Measurements from ENCODE around the gene UROS.

UROS gene

DNA sequence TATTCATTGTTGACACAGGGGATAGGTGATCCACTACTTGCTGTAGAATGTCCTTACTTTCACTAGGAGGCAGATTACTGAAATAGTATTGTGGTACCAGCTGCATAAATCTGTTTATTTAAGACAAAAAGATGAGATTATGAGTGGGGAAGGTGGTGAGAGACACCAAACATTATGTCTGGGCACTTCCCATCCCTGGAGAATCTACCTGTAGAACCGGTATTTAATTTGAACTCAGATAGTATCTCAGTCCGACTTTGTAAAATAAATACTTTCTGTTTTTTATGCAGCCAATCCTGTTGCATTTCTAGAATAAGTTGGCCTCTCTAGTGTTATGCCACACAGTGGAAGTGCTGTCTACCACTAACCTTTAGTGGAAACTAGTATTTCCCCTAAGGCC lies 13.7 kb upstream of the UROS start:
- no peak for DNase-seq (ENCODE audit: low read depth)

DNA sequence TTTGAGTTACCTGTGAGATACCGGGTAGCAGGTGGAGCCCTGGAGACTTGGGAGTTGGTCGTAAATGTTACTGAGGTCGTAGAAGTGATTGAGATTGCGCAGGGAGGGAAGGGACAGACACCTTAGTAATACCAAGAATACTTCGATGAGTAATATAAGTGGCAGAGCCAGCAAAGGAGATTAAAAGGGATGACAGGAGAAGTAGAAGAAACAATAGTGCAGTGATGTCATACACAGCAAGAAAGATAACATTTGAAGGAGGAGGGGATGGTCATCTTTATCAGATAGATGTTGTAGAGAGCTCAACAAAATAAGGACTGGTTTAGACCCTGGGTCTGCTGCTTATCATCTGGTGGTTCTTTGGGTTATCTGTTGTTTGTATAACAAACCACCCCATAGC lies 5.3 kb upstream of the UROS start:
- no peak for DNase-seq (ENCODE audit: low read depth)

DNA sequence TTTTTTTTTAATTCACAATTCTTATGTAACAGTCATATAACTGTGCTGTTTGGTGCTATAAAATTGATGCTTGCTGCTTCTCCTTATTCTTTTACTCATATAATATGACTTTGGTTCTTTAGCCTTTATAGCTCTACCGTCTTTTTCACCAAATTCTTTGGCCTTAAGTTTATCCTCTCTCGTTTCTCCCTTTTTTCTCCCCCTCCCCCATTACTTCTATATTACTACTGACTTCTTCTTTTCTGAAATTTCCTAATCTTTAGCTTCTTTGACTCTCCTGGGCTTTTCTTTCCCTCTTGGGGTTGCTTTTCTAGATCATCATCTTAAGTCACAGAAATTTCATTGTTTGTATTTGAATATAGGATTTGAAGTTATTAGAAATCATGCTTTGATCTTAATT lies 4.1 kb upstream of the UROS start:
- no peak for DNase-seq (ENCODE audit: low read depth)

DNA sequence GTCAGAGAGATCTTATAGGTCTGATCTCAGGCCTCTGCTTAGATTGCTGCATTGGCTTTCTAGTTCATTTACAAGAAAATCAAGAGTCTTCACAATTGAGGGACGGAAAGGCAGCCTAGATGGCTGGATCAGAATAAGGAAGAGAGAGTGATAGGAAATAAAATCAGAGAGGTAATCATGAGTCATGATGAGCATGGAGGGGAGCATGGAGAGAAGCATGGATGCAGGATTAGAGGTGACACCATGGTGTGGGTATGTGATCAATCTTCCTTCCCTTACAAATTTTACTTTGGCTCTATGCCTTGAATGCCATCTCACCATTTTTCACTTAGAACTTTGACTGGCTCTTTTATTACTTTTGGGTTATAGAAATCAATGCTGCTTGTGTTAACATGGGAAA lies 1.7 kb upstream of the UROS start:
- DNase-seq (ENCODE audit: low read depth), result no peak

DNA sequence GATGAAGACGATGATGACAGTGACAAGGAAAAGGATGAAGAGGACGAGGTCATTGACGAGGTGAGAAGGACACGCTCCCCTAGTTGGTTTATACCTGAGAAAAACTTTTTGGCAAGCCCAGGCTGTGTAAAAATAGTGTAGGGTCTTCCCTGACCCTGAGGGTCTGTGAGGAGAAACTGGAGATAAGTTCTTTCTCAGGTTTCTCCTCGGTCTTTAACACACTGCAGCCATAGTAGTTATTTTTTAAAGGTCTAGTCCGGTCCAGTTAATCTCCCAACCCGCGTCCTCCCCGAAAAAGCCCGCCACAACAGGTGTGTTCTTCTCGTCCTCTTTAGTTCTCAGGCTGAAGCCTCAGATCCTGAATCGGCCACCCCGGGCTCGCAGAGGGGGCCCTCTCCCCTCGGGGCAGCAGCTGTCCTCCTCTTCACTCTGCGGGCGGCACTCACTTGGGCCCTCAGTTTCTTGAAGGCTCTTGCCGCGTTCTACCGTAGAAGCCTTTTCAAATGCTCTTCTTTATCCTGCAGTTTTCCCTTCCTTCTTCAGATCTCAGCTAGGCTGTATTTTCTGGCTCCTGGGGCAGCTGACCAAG lies 699 bp upstream of the UROS start:
- DNase-seq (ENCODE audit: low read depth), result no peak

DNA sequence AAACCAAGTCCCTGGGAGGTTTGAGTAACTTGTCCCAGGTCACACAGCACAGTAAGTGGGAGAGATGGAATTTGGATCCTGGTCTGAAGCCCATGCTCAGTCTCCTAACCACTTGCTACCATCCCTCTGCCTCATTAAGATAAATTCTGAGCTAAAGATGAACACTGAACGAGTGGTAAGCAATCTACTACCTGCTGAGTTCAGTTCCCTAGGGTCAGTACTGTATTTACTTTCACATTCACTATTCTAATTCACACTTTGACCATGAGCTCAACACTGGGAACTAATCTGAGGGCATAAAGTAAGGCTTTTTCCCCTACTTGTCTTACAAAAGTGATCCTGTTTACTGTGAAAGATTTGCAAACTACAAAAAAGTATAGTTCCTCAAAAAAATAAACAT lies 2.4 kb downstream of the UROS start:
- no peak for DNase-seq (ENCODE audit: low read depth)

DNA sequence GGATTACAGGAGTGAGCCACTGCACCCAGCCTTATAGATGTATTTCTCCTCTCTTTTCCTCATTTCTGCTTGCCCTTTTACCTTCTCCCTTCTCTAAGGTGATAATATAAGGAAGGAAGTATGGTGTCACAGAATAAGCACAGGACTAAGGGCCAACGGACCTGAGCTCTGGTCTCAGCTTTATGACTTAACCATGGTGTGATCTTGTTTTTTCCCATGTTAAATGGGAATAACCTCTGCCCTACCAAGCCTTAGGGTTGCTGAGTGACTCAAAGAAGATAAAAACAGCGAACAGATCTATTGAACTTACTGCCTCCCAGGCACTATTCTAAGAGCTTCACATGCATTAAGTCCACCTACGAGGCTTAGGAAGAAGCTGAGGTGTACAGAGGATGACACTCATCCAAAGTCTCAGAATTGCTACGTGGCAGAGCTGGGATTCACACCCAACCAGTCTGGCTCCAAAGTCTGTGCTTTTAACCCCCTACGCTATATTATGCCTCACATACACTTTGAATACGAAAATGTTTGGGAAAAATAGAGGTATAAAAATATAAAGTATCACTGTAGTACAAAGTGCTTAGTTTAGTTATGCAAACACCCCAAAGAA lies 5.6 kb downstream of the UROS start:
- no peak for DNase-seq (ENCODE audit: low read depth)

DNA sequence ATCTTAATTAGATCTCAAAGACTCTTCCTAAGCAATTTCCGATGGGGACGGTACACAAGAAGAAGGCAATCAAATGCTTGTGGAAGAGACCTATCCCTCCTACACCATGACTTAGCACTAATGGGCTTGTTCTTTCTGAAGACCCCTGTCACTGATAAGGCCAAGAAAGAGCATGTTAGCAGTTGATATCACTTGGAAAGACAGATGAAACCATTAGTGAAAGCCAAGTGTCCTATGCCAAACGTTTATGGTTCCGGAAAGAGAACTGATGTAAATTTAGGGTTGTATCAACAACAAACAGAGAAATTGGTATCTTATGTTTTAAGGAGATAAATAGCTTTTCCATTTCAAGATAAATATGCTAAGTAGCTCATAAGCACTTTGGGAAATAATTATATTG lies 6.5 kb downstream of the UROS start:
- DNase-seq (ENCODE audit: low read depth), result no peak

DNA sequence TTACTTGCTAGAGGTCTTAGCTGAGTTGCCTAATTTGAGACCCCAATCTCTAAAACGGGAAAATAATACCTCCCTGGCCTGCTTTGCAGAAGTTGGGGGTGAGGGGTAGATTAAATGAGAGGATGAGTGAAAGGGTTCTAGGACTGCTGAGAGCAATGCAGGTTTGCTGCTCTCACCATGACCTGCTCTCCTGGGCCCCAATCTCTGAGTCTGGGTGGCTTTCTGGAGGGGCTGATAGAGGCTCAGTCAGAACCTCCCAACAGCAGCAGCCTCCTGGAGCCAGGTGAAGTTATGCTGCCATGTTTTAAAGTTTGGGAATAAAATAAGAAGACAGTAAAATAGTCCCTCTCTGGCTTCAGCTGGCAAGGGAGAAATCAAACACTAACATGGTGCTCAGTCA lies 7.3 kb downstream of the UROS start:
- no peak for DNase-seq (ENCODE audit: low read depth)

DNA sequence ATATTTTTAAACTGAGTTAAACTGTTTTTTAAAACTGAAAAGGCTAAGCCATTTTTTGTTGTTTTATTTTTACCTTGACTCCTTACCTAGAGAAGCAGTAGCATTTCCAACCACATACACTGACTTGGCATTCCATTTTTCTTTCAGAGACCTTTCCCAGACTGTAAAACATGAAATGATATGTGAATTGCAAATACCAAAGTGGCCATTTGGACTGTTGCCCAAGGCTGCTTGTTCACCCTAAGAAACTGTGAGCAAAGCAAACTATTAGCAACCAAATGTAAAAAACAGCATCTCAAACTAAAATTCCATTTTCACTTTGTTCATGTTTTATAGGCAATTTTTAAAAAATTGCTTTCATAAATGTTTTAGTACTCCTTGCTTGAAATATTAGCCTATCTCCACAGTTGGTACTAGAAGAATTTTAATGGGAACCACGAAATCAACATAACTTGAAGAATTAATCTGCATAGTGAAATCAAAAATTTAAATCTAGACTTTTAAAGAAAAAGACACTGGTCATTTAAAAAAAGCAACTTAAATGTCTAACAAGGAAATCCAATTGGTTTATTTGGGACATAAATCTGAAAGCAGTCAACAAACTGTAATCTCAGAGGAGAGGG lies 10.8 kb downstream of the UROS start:
- peak; percentile 51 for DNase-seq (ENCODE audit: low read depth)

DNA sequence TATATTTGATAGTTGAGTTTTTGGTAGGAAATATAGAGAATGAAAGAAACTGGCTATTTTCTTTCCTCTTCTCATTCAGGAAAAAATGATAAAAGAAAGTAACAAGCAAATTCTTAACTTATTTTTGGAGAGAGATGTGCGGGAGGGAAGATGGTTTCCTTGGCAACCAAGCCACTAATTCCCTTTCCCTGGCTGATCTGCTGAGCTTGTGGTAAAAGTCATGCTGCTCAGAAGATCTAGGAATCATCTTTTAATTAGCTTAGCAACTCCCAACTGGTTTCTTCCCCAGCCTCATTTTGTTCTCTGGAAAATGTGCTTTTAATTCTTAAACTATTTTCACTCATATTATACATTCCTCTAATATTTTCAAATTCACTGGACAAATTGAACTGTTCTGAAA lies 11.8 kb downstream of the UROS start:
- DNase-seq (ENCODE audit: low read depth), result peak; percentile 16

DNA sequence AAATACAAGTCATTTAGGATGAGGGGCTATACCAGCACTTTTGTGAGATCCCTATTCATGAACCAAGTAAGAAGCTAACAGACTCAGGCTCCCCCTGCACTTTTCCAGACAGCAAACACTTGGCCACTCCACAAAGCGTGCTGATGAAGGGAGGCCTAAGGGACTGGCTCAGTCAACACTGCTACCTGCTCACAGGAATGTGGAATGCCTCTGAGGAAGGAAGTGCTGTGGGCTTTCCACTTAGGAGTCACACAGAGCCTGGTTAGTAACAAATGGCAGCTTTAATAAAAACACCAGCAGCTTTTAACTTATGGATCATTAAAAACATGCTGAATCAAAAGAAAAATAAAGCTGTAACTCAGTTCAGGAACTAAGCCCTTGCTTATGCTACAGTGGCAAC lies 15.0 kb downstream of the UROS start:
- DNase-seq (ENCODE audit: low read depth), result no peak

DNA sequence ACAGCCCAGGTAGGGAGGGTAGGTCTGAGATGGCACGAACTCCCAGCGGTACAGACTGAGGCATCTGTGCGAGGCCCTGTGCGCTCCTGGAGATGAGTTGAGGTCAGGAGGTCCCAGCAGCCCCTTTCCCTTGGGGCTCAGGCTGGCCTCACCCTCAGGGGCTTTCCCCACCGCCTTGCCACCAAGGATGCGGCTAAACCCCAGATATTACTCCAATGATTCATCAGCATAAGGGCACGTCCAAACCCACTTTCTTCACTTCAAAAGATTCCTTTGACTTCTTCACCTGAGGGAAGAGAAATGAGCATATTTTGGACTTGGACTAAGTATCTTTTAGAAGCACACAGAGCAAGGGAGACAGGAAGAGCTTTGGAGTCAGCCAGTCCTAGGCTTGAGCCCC lies 20.3 kb downstream of the UROS start:
- no peak for DNase-seq (ENCODE audit: low read depth)

DNA sequence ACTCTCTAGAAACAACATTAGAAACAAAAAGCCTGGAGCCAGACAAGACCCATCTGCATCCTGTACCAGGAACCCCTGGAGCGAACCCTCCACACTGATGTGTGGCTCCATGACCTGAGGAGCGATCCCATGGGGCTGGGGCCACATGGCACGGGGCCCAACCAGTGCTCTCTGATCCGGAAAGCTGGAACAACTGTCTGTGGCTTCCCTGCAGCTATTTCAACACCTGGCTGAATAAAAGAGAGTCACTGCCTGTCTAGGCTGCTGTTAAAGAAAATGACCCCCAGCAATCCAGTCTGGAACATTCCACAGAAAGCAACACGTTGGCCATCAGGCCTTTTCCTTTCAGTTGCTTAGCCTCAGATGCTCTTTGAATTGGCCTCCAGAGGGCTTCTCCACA lies 20.9 kb downstream of the UROS start:
- DNase-seq (ENCODE audit: low read depth), result no peak

DNA sequence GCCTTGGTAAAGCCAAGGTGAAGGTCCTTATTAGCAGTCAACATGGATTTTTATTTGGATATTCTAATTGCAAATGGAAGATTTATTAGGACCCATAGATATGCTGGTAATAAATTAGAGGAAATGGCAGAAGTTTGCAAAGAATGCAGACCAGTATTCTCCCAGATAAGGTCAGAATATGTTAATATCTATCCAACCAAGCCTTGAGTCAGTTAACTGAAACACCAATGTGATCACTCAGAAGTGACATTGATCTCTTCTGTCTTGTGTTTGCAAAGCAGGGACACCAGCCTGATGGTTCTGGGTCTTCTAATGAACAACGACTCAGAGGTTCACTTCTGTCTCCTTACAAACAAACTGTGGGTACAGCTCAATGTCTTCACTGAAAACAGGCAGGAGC lies 21.5 kb downstream of the UROS start:
- no peak for DNase-seq (ENCODE audit: low read depth)

DNA sequence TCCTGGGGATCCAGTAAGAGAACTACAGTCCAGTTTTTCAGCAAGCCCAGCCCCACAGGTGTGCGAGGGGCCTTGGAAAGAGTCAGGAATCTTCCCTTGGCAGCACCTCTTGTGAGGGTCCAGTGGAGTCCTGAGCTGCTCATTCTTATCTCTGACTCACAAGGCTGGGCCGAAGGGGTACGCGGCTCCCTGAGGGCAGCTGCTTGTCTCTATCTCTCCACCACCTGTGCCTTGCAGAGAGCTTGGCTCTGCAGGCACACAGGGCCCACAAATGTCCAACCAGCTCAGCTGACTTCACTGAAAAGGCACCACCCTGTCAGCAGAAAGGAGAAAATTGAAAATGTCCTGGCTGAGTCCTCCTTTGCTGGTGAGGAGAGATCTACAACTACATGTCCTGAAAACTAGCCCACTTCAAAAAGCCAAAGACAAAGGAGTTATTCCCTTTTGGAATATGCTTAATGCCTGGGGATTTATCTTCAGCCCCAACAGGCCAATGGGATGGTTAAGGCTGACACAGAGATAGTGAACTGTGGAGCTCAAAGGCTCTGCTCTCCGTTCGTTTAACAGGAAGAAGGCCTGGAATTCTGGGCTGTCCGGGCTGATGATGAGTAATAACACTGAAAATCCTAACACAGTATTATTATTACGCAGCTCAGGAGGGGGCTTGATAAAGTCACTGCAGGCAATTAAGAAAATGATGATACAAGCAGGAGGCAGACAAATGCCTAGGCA lies 23.4 kb downstream of the UROS start:
- no peak for DNase-seq (ENCODE audit: low read depth)

DNA sequence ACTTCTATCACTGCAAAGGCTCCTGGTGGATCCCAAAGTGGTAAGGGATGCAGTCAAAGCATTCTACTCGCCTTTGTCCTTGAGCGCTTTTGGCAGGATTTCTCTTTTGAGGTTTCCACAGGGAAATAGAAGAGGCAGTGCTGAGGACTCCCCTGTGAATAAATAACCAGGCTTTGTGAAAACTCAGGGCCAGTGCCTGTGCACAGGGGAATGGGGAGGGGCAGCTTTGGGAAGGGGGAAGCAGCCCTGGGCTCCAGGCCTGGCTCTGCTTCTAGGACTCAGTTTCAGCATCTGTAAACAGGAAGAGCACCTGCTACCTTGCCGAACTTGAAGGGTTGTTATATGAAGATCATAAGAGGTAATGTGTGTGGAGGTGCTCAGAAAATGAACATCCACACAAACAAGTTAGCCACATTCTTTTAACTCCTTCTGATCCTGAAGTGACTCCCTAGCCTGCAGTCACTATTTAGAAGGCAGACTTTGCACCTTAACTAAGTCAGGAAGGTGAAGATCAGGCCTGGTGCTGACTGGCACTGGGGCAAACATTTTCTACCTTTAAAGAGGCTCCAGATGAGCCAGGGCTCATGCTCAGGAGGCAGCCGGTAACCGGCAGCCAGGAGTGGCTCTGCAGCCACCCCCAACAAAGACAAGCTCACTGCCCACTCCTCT lies 24.9 kb downstream of the UROS start:
- DNase-seq (ENCODE audit: low read depth), result no peak

DNA sequence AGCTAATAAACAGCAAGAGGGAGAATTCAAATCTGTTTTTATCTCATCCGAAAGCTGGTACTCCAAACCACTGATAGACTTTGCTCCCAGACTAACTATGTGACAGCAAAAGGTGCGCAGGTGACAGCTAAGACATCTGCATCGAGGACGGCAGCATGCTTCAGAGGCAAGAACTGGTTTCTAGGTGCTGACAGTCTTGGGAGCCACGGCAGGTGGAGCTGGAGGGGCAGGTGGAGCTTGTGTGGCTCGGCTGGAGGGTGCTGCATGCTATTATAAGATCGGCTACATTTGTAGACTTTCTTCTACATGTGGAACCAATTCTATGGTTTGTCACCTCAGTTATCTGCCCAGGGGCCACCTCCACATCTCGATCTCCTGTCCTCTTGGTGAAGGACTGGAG lies 25.6 kb downstream of the UROS start:
- no peak for DNase-seq (ENCODE audit: low read depth)

DNA sequence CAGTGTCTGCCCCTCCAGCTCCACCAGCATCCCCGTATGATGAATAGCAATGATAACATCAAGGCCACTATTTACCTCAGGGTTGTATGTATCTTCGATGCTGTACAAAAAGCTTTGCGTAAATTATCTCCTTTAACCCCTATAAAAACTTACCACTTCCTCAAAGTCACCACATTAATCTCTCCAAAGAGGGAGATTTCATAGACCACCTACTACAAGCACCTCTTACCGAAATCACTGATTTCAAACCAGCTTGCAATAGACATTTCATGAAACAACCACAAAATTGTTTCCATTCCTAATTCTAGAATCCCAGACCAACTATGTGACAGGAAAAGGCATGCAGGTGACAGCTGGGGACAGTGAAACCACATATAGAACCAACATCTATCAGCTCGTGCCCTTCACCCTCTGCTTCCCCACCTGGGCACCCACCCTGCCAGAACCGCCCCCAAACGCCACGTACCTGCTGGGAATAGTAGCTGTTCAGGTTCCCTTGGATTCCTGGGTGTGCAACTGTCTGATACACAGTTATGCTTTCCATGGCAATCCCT lies 27.3 kb downstream of the UROS start:
- no peak for DNase-seq (ENCODE audit: low read depth)

DNA sequence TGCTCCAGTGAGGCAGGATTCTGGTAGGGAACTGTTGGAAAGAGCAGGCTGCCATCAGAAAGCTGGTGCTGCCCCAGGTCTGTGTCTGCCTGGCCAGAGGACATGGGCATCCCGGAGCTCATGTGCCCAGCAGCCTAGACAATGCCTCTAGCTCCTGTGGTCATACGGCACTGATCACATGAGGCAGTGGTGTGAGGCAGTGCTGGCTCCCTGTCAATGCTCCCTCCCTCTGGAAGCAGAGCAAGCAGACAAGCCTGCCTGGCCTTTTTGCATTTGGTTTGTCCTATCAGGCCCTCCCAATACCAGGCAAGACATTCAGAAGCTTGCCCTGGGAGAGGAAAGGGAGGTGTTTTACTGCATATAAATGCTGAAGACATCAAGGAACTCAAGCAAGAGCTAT lies 27.9 kb downstream of the UROS start:
- DNase-seq (ENCODE audit: low read depth), result no peak

DNA sequence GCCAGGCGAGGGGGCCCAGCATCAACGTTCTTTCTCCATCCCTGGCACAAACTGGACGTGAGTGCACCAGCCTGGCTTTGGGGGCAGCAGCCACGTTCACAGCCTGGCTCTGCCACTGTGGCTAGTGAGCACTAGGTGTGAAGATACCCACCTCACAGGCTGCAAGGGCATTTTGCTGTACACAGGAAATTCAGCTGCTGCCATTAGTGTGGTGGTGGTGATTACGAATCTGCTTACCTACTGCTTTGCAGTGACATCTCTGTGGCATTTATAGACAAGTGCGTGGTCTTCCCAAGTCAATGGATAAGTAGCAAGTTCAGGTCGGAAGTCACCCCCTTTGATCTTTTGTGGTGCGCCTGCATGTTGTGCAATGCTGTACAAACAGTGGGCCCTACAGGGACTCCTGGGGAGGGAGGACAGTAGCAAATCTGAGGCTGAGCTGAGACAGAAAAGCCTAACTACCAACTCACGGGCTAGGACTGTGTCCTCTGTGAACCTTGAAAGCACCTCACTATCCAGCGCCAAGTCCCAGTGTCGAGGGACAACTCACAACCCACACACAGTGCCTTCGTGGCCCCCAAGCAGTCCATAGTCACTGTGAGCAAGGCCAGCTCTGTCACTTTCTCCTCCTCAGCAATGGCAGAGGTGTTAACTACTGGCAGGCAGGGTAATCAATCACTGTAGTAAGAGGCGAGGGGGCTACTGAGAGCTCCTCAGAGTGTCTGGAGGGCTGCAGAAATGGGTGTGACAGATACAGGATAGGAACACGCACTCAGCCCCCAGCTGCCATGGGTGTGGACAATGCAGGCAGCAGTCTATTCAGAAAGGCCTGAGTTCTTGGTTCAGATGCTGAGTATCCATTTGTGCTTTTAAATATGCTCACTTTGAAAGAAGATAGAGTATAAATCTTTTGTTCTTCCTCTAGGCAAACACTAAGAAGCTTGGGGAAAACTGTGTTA lies 30.4 kb downstream of the UROS start:
- DNase-seq (ENCODE audit: low read depth), result no peak

Measured in GM04504 (cell line).